GM18909 (cell line): ENCODE data around the gene CLTB.

Experiments
- ATAC-seq: cut with Tn5 transposase; IDR thresholded peaks from one replicate; pipeline ENCODE4 v1.9.1; 2021; ENCODE audit warnings: mild to moderate bottlenecking; ENCODE audit not compliant: unreplicated experiment, poor library complexity

CLTB gene

GRCh38 chr5:176359658-176360057, 56.7 kb downstream of the CLTB start:
- no peak for ATAC-seq

GRCh38 chr5:176356179-176356566, 60.2 kb downstream of the CLTB start:
- ATAC-seq: no peak

GRCh38 chr5:176355400-176356178, 60.8 kb downstream of the CLTB start:
- ATAC-seq: no peak

- ATAC-seq: no peak
Observed at GRCh38 chr5:176353533-176353932, 62.8 kb downstream of the CLTB start.

GRCh38 chr5:176352116-176352878, 64.0 kb downstream of the CLTB start:
- ATAC-seq: no peak

- ATAC-seq: no peak
Observed at GRCh38 chr5:176350416-176350815, 65.9 kb downstream of the CLTB start.

- ATAC-seq: no peak
Observed at GRCh38 chr5:176342766-176343458, 73.4 kb downstream of the CLTB start.
